Epithelial cell of prostate (primary cell): ENCODE measurements around the gene HPD.
A peak's percentile ranks its signal among the peaks of the same experiment; 100 is the strongest.
"Not testable (repeated sequence)": the region's sequence is repeated elsewhere in the genome, so short reads cannot be mapped to it uniquely, and the experiment has no call there.

Experiments used
- DNase-seq: peaks from one replicate; pipeline ENCODE4 v3.0.0-alpha.2; 2011; ENCODE audit warnings: low read depth, low spot score
- H3K27ac ChIP-seq: fragments of 450-650 bp; 2 replicates; pipeline ENCODE4 v1.5.1; 2017; ENCODE audit warnings: mild to moderate bottlenecking

HPD gene

GRCh38 chr12:121801595-121802484, 56.8 kb downstream of the HPD start:
- no peak for DNase-seq
- H3K27ac ChIP-seq = peak overlapping the region; percentile 100

DNA sequence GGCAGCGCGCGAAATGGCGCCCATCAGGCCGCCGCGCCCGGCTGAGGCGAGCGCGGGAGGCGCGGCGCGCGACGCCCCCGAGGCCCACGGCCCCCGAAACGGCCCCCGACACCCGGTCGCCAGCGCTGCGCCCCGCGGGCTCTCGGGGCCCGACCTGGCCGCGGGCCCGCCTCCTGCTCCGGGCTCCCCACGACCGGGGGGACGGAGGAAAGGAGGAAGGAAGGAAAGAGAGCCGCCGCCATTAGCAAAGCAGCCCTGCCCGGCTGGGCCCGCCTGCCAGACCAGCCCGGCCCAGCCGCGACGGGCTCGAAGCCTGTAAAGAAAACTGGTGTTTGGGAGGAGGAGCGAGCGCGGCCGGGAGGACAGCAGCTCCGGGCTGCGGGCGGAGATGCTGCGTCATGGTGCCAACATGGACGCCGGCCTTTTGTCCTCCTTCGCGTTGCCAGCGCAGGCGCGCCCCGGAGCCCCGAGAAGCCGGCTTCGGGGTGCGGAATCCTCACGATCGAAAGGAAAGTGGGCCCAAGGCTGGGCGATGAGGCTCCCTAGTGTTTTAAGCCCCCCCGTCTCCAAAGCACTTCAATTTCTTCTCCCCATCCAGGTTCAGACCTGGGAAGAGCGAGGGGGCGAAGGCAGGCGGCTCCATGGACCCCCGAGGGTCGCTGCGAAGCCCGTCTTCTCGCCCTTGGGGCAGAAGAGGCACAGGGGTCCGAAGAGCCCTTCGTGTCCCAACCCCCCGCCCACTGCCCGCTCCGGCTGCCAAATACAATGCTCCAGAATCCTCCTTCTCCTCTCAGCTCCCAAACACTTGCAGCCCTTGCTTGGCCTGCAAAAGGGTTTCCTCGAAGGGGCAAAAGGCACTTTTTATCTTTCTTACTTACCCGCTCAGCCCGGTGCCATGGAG, 57.7 kb downstream of the HPD start:
- H3K27ac ChIP-seq = peak overlapping the region; percentile 100
- no peak for DNase-seq

DNA sequence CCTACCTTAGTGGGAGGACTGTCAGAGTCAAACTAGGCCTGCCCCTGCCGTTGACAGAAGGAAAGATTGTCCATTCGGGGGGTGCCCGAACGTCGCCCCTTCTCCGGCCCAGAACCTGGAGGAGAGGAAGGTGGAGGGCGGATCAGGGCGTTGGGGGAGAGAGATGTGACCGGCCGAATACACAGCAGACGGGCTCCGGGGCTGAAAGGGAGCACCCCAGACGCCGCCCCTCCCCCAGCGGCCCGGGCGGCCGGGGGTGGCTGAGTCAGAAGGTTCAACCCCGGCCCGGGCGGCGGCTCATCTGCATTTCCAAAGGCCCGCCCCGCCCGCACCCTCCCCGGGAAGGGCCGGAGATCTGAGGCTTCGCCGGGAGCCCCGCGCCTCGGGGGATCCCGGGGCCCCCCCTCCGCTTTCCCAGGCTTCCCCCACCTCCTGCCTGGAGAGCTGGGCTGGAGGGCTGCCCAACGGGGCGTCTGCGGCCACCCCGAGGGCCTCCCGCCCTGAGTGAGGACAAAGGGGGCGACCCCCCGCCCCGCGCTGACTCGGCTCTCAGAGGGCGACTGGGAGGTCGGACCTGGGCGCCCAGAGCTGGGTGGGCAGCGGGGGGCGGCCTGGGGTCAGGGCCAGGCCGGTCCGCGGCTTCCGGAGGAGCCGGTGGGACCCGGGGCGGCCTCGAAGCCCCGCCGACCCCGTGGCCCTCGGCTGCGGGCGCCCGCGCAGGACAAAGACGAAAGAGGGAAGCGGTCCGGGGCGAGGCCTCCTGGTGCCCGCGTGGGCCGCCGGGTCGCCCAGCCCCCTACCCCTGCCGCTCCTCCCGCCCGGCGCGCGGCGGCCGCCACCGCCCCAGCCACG, 58.6 kb downstream of the HPD start:
- no peak for DNase-seq
- peak overlapping the region; percentile 100 for H3K27ac ChIP-seq

DNA sequence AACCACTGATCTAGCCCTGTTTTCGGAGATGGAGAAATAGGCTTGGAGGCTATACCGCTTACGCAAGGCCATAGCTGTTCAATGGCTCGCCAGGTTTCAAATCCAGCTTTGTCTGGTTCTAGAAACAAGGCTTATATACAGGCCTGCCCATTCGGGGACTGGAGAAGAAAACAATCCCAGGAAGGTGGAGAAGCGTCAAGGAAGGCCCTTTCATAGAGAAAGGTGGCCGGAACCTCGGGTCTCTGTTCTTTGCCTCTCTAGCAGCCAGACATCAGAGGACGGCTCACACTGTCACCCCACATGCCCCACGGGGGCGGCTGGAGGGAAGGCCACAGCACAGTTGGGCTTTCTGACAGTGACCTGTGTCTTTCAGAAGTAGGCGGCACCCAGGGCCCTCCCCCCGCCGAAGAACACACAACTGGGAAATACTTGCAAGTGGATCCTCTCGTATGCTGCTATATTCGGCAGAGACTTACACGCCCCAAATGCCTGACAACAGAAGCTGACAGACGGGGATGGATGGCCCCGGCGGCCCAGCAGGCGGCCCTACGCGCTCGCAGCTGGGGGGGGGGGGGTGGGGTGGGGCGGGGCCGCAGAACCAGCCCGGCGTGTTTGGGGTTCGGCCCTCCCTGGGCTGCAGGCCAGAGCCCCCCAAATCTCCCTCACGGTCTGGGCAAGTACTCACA, 59.4 kb downstream of the HPD start:
- peak; percentile 70 for DNase-seq
- peak overlapping the region; percentile 100 for H3K27ac ChIP-seq

- DNase-seq = no peak
These were observed 59.9 kb downstream of the HPD start for GRCh38 chr12:121798787-121799155.

DNA sequence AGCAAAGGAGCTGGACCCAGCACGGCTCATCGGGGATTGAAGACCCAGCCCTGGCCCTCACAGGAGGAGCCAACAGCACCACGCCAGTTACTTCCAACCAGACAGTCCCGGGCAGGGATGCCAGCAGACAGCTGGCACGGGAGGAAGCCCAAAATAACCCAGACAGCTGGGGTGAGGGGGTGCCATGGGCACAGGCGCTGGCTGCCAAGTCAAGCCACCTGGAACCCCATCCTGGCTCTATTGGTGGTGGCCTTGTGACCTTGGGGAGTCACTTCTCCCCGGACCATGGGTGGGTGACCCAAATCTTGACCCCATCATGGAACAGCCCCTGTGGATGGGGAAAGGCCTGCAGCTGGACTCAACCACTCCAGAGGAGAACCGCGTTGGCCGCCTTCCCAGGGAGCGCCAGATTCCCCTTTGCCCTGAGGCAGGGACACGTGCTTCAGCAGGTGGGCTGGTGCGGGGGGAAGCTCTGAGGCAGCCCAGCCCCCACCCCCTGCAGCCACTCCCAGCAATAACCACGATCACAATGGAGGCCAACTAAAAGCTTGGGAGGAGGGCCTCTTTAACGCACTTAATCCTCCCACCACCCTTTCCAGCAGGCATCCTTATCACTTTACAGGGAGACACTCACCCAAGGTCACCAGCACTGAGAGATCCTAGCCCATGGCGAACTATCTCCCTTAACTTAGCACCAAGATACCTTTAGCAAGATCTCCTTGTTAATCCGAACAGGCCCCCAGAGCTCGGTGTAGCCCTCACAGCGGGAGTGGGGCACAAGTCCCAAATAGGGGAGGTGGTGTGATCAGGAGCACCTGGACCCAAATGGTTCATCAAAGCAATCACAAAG, 60.5 kb downstream of the HPD start:
- no peak for DNase-seq
- peak overlapping the region; percentile 100 for H3K27ac ChIP-seq

More at GRCh38 chr12:121798787-121799155, 59.9 kb downstream of the HPD start:
- H3K27ac ChIP-seq = peak overlapping the region; percentile 100

- no peak for DNase-seq
- peak overlapping the region; percentile 100 for H3K27ac ChIP-seq
These were observed 61.6 kb downstream of the HPD start for GRCh38 chr12:121796855-121797751.

DNA sequence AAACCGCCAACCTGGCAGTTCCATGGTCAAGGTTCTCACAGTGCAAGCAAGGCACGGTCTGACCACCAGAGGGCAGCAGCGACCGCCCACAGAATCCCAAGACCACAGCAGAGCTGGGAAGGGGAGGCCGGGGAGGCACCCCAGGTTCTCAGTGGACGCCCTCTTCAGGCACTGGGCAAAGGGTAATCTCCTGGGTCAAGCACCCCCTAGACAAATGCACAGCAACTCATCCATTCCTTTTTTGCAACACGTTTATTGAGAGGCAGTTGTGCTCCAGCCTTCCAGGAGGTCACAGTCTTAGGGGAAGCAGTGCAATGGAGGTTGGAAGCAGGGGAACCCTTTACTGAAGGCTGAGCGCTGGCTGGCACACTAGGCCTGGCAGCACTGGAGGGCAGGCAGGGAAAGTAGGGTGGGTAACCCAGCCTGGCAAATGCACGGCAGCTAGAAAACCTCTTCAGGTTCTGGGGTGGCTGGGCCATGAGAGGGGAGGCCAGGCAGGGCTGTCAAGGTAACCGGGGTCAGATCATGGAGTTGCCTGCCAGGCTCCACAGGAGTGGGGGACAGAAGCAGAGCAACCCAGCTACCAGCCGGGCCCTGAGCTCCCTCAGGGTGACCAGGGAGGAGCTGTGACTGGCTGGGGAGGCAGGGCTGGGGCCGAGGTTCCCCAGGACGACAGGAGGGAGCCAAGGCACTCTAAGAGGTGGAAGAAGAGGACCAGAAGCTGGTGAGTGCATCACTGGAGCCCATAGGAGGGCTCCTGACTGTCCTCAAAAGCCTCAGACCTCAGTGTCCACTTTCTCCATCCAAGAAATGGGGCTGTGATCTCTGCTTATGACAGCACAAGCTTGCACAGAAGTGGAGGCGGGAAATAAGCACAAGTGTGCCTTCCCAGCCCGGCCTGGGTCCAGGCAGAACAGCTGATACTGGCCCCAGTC, 63.4 kb downstream of the HPD start:
- DNase-seq = no peak

GRCh38 chr12:121794534-121795033, 64.1 kb downstream of the HPD start:
- peak overlapping the region; percentile 100 for H3K27ac ChIP-seq
- no peak for DNase-seq

More for the DNA sequence above, 63.4 kb downstream of the HPD start:
- H3K27ac ChIP-seq = peak overlapping the region; percentile 100

GRCh38 chr12:121793838-121794533, 64.7 kb downstream of the HPD start:
- no peak for DNase-seq
- peak overlapping the region; percentile 100 for H3K27ac ChIP-seq

DNA sequence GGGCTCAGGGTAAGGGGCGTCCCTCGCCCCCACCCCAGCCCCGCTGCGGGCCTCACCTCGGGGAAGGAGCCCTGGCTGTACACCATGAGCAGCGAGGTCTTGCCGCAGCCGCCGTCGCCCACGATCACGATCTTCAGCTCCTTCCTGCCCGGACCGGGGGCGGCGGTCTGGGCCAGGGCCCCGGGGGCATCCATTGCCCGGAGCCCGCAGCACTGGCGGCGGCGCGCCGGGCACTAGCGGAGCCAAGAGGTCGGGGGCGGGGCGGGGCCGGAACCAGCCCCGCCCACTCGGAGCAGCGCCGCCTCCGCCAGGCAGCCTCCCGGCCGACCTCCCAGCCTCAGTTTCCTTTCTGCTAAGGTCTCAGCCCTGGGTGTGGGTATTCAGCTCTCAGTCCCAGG, 65.2 kb downstream of the HPD start, which contains the start of gene RHOF:
Gene RHOF, minus strand, starts transcription at position 249 of the 398 bp plus-strand sequence. Its CDS starts 55 bp downstream, at position 194.
- no peak for DNase-seq
- H3K27ac ChIP-seq = peak within 1 kb of the TSS; percentile 100

GRCh38 chr12:121792607-121793439, 65.8 kb downstream of the HPD start:
- DNase-seq = no peak

GRCh38 chr12:121791671-121792551, 66.7 kb downstream of the HPD start:
- DNase-seq = no peak
- peak overlapping the region; percentile 100 for H3K27ac ChIP-seq

More at GRCh38 chr12:121792607-121793439, 65.8 kb downstream of the HPD start:
- H3K27ac ChIP-seq = peak overlapping the region; percentile 100

DNA sequence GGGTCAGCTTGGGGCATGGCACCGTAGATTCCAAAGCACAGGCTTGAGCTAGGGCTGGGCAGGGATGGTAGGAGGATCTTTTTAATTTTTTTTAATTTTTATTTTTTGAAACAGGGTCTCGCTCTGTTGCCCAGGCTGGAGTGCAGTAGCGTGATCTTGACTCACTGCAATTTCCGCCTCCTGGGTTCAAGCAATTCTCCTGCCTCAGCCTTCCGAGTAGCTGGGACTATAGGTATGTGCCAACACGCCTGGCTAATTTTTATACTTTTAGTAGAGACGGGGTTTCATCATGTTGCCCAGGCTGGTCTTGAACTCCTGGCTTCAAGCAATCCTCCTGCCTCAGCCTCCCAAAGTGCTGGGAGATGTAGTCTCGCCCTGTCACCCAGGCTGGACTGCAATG, 67.9 kb downstream of the HPD start:
- H3K27ac ChIP-seq, DNase-seq: not testable (repeated sequence)
